Progenitor cell of endocrine pancreas (in vitro differentiated cells): ENCODE results near the gene OR7G2. TPM values are rescaled to one million over a fixed set of nuclear protein-coding genes. Genes with fewer than 3 reads are reported as not detected.

ENCODE experiments used
- DNase-seq: peaks from one replicate; pipeline ENCODE4 v3.0.0; 2021; ENCODE audit warnings: low spot score; ENCODE audit not compliant: unreplicated experiment
- H3K27ac Mint-ChIP-seq: 2 replicates; pipeline ENCODE4 v1.8.0; 2021; ENCODE audit warnings: mild to moderate bottlenecking, moderate library complexity, mixed read lengths
- H3K27me3 Mint-ChIP-seq: 2 replicates; pipeline ENCODE4 v1.8.0; 2021; ENCODE audit warnings: mixed read lengths
- H3K36me3 Mint-ChIP-seq: 2 replicates; pipeline ENCODE4 v1.8.0; 2022; ENCODE audit warnings: mixed read lengths; ENCODE audit not compliant: insufficient read depth
- H3K4me1 Mint-ChIP-seq: 2 replicates; pipeline ENCODE4 v1.8.0; 2021; ENCODE audit warnings: low read depth, mixed read lengths
- H3K4me3 Mint-ChIP-seq: 2 replicates; pipeline ENCODE4 v1.8.0; 2021; ENCODE audit warnings: low read depth, mild to moderate bottlenecking, moderate library complexity, mixed read lengths
- H3K9me3 Mint-ChIP-seq: 2 replicates; pipeline ENCODE4 v1.8.0; 2021; ENCODE audit warnings: low read depth, mixed read lengths
- CTCF ChIP-seq: fragments of 200-600 bp; sonication (generic); IDR thresholded peaks from one replicate; pipeline ENCODE4 v1.5.0; 2021; ENCODE audit warnings: antibody characterized with exemption, mild to moderate bottlenecking; ENCODE audit not compliant: unreplicated experiment
- total RNA-seq: library from RNA; stranded (reverse); gene quantifications from 2 replicates; pipeline ENCODE4 v1.2.1, GENCODE V29; 2021

Gene OR7G2
- total RNA-seq, 1 donor from 2014 or later, result not detected

GRCh38 chr19:9149997-9150396 lies 42.7 kb upstream of the OR7G2 start:
- H3K4me1 Mint-ChIP-seq, result no peaks in the 10 kb centered on the region
- TF ChIP-seq CTCF, result no peak
- no peaks in the 10 kb centered on the region for H3K27me3 Mint-ChIP-seq
- H3K9me3 Mint-ChIP-seq, result peaks cover 71% of the 10 kb centered on the region
- H3K27ac Mint-ChIP-seq, result no peak overlapping the region
- no peak for DNase-seq
- H3K4me3 Mint-ChIP-seq, result no peak overlapping the region
- peaks cover 88% of the 10 kb centered on the region for H3K36me3 Mint-ChIP-seq

- no peak for DNase-seq
- H3K36me3 Mint-ChIP-seq, result peaks cover 88% of the 10 kb centered on the region
- no peaks in the 10 kb centered on the region for H3K27me3 Mint-ChIP-seq
- no peak overlapping the region for H3K4me3 Mint-ChIP-seq
- no peaks in the 10 kb centered on the region for H3K4me1 Mint-ChIP-seq
- H3K9me3 Mint-ChIP-seq, result peaks cover 68% of the 10 kb centered on the region
- TF ChIP-seq CTCF, result no peak
- H3K27ac Mint-ChIP-seq, result no peak overlapping the region
Observed at GRCh38 chr19:9148697-9149096, 41.4 kb upstream of the OR7G2 start.

- no peak for DNase-seq
- Mint-ChIP-seq H3K27ac (peak overlapping the region; percentile 33), H3K4me3 (no peak overlapping the region), H3K36me3 (peaks cover 84% of the 10 kb centered on the region), H3K4me1 (no peaks in the 10 kb centered on the region), H3K9me3 (peaks cover 61% of the 10 kb centered on the region), H3K27me3 (no peaks in the 10 kb centered on the region)
- TF ChIP-seq CTCF, result no peak
Observed at GRCh38 chr19:9146882-9147281, 39.6 kb upstream of the OR7G2 start.

GRCh38 chr19:9144920-9145319 lies 37.6 kb upstream of the OR7G2 start:
- Mint-ChIP-seq H3K27me3 (no peaks in the 10 kb centered on the region), H3K27ac (no peak overlapping the region), H3K36me3 (peaks cover 72% of the 10 kb centered on the region), H3K4me1 (peaks cover 6% of the 10 kb centered on the region), H3K9me3 (peaks cover 43% of the 10 kb centered on the region), H3K4me3 (no peak overlapping the region)
- TF ChIP-seq CTCF, result no peak
- DNase-seq, result no peak

GRCh38 chr19:9140159-9140874 lies 33.0 kb upstream of the OR7G2 start, which contains the start of gene ZNF317:
TSS of gene ZNF317 (plus strand) at chr19:9140397. CDS start at chr19:9156017, 15,620 bp downstream.
- TF ChIP-seq CTCF, result no peak
- peak; percentile 71 for DNase-seq
- Mint-ChIP-seq H3K4me1 (peaks cover 6% of the 10 kb centered on the region), H3K27ac (peak within 1 kb of the TSS; percentile 100), H3K9me3 (peaks cover 13% of the 10 kb centered on the region), H3K4me3 (peak within 1 kb of the TSS; percentile 98), H3K36me3 (peaks cover 33% of the 10 kb centered on the region), H3K27me3 (no peaks in the 10 kb centered on the region)
